Activated naive CD4-positive, alpha-beta T cell treated with anti-CD3 and anti-CD28 coated beads, Interleukin-2, amount 10 ng/mL, durations not matched to agents 7 days and 5 days (primary cell): ENCODE data around the gene LGMN.
A peak's percentile ranks its signal among the peaks of the same experiment; 100 is the strongest.
"Not testable (repeated sequence)": the region's sequence is repeated elsewhere in the genome, so short reads cannot be mapped to it uniquely, and the experiment has no call there.

ENCODE experiments used
- CTCF ChIA-PET: fragments of 350-600 bp; sonication (Branson Sonifier 250); formaldehyde crosslinking; loops from one replicate; lab custom pipeline; 2021; ENCODE audit warnings: antibody characterized with exemption; lab: Charles Lee
- DNase-seq: peaks from one replicate; pipeline ENCODE4 v3.0.0-alpha.2; 2020
- H3K27ac Mint-ChIP-seq: one replicate; pipeline ENCODE4 v1.8.0; 2021; ENCODE audit warnings: mild to moderate bottlenecking, moderate library complexity, mixed read lengths
- H3K27me3 Mint-ChIP-seq: one replicate; pipeline ENCODE4 v1.8.0; 2021; ENCODE audit warnings: mild to moderate bottlenecking, mixed read lengths
- H3K36me3 Mint-ChIP-seq: one replicate; pipeline ENCODE4 v1.8.0; 2021; ENCODE audit warnings: mixed read lengths
- H3K4me1 Mint-ChIP-seq: one replicate; pipeline ENCODE4 v1.8.0; 2021; ENCODE audit warnings: mixed read lengths
- H3K4me3 Mint-ChIP-seq: one replicate; pipeline ENCODE4 v1.8.0; 2021; ENCODE audit warnings: mild to moderate bottlenecking, moderate library complexity, mixed read lengths
- H3K9me3 Mint-ChIP-seq: one replicate; pipeline ENCODE4 v1.8.0; 2021; ENCODE audit warnings: mixed read lengths

LGMN gene

DNA sequence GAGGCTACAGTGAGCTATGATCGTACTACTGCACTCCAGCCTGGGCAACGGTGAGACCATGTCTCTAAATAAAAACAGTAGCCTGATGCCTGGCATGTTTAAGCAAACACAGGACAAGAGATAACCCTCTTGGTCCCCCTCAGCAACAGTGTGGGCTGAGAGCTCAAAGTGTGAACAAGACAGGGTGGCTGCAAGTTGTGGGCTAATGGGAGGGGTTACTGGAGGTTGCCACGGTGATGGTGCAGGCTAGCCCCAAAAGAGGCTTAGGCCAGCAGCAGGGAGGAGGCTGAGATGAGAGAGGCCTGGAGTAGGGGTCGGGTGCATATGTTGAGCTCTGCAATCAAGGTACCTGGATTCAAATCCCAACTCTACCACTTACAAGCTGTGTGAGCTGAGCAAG lies 3.4 kb upstream of the LGMN start:
- H3K9me3 Mint-ChIP-seq, result peaks cover 4% of the 10 kb centered on the region
- no peak for DNase-seq
- H3K36me3 Mint-ChIP-seq, result peaks cover 2% of the 10 kb centered on the region
- CTCF ChIA-PET, result interaction anchor here (2.0 kb wide), 1 partner anchor 32 kb away, joined by 5 read pairs; no protein-coding TSS in a partner anchor
- H3K4me1 Mint-ChIP-seq, result peaks cover 58% of the 10 kb centered on the region
- peaks cover 52% of the 10 kb centered on the region for H3K27me3 Mint-ChIP-seq
- H3K27ac Mint-ChIP-seq, result no peak overlapping the region
- no peak overlapping the region for H3K4me3 Mint-ChIP-seq

DNA sequence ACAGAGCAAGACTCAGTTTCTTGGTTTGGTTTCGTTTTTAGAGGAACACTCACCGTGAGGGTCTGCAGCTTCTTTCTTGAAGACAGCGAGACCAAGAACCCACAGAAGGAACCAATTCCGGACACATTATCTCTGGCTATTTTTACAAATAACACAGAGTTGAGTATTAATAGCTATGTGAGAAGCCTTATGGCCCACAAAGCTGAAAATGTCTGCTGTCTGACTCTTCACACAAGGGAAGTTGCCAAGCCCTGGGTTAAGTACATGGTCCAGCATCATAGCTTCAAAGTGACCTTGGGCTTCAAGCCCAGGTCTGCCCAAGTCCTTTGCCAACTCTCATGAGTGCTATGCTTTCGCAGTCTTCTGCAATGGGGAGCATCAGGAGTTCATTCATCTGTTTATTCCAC lies 2.6 kb upstream of the LGMN start:
- H3K9me3 Mint-ChIP-seq, result peaks cover 4% of the 10 kb centered on the region
- peaks cover 2% of the 10 kb centered on the region for H3K36me3 Mint-ChIP-seq
- CTCF ChIA-PET, result interaction anchor here (0.6 to 2.0 kb wide), 3 partner anchors 10 to 68 kb away, joined by 3 to 5 read pairs (median 3); no protein-coding TSS in a partner anchor
- peaks cover 58% of the 10 kb centered on the region for H3K4me1 Mint-ChIP-seq
- DNase-seq, result no peak
- H3K27ac Mint-ChIP-seq, result peak overlapping the region; percentile 40
- H3K27me3 Mint-ChIP-seq, result peaks cover 59% of the 10 kb centered on the region
- peak overlapping the region; percentile 69 for H3K4me3 Mint-ChIP-seq

DNA sequence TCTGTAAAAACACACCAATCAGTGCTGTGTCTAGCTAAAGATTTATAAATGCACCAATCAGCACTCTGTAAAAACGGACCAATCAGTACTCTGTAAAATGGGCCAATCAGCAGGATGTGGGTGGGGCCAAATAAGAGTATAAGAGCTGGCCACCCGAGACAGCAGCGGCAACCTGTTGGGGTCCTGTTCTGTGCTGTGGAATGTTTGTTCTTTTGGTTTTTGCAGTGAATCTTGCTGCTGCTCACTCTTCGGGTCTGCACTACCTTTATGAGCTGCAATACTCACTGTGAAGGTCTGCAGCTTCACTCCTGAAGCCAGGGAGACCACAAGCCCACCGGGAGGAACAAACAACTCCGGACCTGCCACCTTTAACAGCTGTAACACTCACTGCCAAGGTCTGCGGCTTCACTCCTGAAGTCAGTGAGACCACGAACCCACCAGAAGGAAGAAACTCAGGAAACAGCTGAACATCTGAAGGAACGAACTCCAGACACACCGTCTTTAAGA lies 1.8 kb upstream of the LGMN start:
- Mint-ChIP-seq H3K4me1 (peaks cover 55% of the 10 kb centered on the region), H3K27me3 (peaks cover 63% of the 10 kb centered on the region), H3K27ac (peak overlapping the region; percentile 40), H3K4me3 (peak overlapping the region; percentile 69)
- H3K36me3 Mint-ChIP-seq, H3K9me3 Mint-ChIP-seq: not testable (repeated sequence)
- DNase-seq, result peak; percentile 64
- CTCF ChIA-PET, result interaction anchor here (0.8 to 2.0 kb wide), 2 partner anchors 11 to 34 kb away, joined by 3 to 5 read pairs; no protein-coding TSS in a partner anchor

DNA sequence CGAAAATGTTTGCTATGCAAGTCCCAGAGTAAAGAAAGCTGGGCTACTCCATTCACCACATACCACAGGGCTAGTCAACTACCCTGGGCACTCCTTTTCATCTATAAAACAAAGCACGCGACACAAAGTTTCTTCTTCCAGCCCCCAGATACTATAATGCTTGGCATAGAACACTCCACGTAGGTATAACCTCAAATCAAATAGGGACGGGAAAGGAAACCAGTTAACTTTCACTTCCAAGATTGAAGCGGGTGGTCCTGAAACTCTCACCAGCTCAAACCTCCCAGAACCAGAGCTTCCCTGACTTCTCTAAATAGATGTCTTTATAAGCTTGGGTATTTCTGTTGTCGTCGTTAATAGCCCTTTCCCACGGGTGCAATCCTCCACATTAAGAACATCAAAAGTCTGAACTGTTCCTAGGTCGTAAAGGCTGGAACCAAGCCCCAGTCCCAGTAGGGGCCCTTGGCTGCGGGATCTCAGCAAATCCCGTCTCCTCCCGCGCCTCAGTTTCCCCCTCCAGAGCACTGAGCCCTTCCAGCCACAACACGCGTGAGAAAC lies 647 bp downstream of the LGMN start:
- peaks cover 4% of the 10 kb centered on the region for H3K9me3 Mint-ChIP-seq
- H3K4me3 Mint-ChIP-seq, result peak overlapping the region; percentile 76
- H3K4me1 Mint-ChIP-seq, result peaks cover 52% of the 10 kb centered on the region
- peaks cover 57% of the 10 kb centered on the region for H3K27me3 Mint-ChIP-seq
- peaks cover 2% of the 10 kb centered on the region for H3K36me3 Mint-ChIP-seq
- no peak for DNase-seq
- peak overlapping the region; percentile 39 for H3K27ac Mint-ChIP-seq
- CTCF ChIA-PET, result interaction anchor here (1.7 kb wide), 1 partner anchor 15 kb away, joined by 4 read pairs; no protein-coding TSS in a partner anchor

DNA sequence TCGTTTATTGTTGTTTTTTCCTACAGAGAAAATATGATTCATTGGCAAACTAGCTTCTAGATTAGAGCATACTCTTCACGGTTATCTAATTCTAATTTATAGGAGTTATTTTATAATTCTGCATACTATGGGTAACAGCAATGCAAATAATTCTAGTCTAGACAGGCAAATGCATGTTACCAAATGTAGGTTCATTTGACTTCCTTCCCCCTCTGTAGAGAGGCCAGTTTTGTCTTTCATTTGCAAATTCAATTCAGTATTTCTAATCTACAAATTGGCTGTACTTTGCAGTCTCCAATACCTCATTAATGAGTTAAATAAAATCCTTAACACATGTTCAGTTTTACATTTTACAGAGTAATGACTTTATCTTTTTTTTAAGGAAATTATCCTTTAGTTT lies 4.2 kb downstream of the LGMN start:
- peaks cover 38% of the 10 kb centered on the region for H3K27me3 Mint-ChIP-seq
- H3K36me3 Mint-ChIP-seq, result peaks cover 2% of the 10 kb centered on the region
- peaks cover 1% of the 10 kb centered on the region for H3K9me3 Mint-ChIP-seq
- DNase-seq, result no peak
- H3K4me1 Mint-ChIP-seq, result peaks cover 21% of the 10 kb centered on the region
- no peak overlapping the region for H3K27ac Mint-ChIP-seq
- H3K4me3 Mint-ChIP-seq, result no peak overlapping the region
- CTCF ChIA-PET, result interaction anchor here (0.9 kb wide), 1 partner anchor 369 kb away, joined by 4 read pairs; no protein-coding TSS in a partner anchor

DNA sequence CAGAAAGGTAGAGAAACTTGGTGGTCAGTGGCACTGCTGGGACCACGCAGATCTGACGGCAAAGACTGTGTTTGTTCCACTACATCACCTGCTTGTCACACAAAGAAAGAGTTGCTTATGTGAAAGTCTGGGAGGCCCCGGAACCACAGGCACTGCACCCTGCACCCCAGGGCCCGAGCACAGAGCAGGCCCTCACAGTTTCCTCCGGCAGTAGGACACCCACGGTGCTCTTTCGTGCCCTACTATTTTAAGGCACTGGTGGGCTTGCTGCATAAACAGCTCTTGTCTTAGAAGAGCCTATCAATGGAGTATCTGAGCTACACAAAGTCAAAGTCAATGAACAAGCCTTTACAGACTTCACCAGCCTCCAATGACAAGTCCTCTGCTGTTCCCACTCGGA lies 8.0 kb downstream of the LGMN start:
- no peak overlapping the region for H3K4me3 Mint-ChIP-seq
- CTCF ChIA-PET, result no interaction called here
- H3K27ac Mint-ChIP-seq, result no peak overlapping the region
- no peak for DNase-seq
- no peaks in the 10 kb centered on the region for H3K9me3 Mint-ChIP-seq
- H3K36me3 Mint-ChIP-seq, result no peaks in the 10 kb centered on the region
- peaks cover 6% of the 10 kb centered on the region for H3K27me3 Mint-ChIP-seq
- peaks cover 13% of the 10 kb centered on the region for H3K4me1 Mint-ChIP-seq

DNA sequence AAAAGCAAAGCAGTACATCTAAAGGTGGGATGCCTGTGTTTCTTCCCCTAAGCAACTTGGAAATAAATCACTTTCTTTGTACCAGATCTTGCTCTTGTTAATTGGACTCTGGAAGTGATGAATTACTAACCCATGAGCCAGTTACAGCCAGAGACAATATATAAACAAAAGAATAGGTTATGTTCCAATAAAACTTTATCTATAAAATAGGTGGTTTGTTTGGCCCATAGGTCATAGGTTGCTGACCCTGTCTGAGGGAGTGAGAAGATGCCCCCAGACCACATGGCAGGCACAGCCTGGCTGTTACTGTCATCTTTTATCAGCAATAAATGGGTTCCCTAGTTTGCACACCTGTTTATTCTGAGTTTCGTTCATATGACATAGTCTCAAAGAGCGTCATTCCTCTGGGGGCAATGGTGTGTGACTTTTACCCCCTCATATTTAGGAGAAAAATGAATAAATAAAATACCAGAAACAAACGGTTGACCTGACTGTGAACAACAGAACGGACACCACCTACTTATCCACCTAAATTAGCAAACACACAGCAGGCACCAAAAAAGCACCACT lies 10.7 kb downstream of the LGMN start:
- H3K9me3 Mint-ChIP-seq, result no peaks in the 10 kb centered on the region
- peaks cover 6% of the 10 kb centered on the region for H3K27me3 Mint-ChIP-seq
- H3K27ac Mint-ChIP-seq, result no peak overlapping the region
- DNase-seq, result no peak
- H3K4me1 Mint-ChIP-seq, result peaks cover 13% of the 10 kb centered on the region
- H3K36me3 Mint-ChIP-seq, result no peaks in the 10 kb centered on the region
- no peak overlapping the region for H3K4me3 Mint-ChIP-seq
- CTCF ChIA-PET, result no interaction called here

DNA sequence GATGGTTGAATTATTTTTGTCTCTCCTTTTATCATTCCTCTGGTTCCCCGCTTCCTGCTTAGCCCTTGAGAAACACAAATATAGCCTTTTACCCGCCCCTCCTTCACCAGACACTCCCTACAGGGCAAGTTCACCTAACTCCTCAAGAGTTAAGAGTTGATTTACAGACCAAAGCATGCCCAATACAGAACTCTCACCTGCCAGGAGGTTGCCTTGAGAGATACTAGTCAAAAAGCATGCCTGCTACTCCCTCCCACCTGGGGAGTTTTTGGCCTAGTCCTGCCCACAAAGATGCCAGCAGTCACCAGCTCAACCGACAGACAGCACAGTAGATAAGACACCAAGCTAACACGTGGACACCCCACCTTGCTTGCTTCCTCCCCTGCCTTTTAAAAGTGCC lies 11.2 kb downstream of the LGMN start:
- no peak for DNase-seq
- peak overlapping the region; percentile 29 for H3K27ac Mint-ChIP-seq
- H3K9me3 Mint-ChIP-seq, result peaks cover 2% of the 10 kb centered on the region
- peaks cover 3% of the 10 kb centered on the region for H3K36me3 Mint-ChIP-seq
- H3K27me3 Mint-ChIP-seq, result peaks cover 11% of the 10 kb centered on the region
- H3K4me3 Mint-ChIP-seq, result no peak overlapping the region
- H3K4me1 Mint-ChIP-seq, result peaks cover 13% of the 10 kb centered on the region
- CTCF ChIA-PET, result no interaction called here

DNA sequence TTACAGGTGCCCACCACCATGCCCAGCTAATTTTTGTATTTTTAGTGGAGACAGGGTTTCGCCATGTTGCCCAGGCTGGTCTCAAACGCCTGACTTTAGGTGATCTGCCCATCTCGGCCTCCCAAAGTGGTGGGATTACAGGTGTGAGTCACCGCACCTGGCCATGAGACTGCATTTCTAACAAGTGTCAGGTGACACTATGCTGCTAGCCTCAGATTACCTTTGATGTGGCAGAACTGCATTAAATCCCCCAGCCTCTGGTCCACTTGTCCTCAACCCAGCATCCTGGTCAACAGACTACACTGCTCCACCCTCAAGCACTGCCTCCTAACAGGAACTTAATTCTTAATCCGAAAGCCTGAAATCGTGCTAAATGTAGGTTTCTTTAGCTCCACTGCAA lies 13.1 kb downstream of the LGMN start:
- H3K4me1 Mint-ChIP-seq, result peaks cover 13% of the 10 kb centered on the region
- peaks cover 12% of the 10 kb centered on the region for H3K36me3 Mint-ChIP-seq
- no peak for DNase-seq
- no peak overlapping the region for H3K4me3 Mint-ChIP-seq
- CTCF ChIA-PET, result no interaction called here
- H3K27me3 Mint-ChIP-seq, result peaks cover 13% of the 10 kb centered on the region
- no peak overlapping the region for H3K27ac Mint-ChIP-seq
- peaks cover 7% of the 10 kb centered on the region for H3K9me3 Mint-ChIP-seq

DNA sequence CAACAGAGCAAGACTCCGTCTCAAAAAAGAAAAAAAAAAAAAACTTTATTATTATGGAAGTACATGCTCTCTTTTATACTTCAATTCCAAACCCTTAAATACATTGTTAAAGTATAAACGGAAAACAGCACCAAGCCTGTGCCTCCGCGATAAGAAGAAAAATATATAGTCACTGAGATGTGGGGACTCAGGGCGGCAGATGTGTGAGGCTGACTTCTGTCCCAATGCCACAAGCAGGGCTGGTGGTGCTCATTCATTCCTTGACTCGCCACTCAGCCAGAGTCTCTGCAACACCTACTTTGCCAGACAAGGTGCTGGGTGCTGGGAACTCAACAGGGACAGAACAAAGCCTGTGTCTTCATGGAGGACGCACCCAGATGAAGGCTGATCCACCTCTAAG lies 13.8 kb downstream of the LGMN start:
- no peak for DNase-seq
- no peak overlapping the region for H3K27ac Mint-ChIP-seq
- H3K4me3 Mint-ChIP-seq, result no peak overlapping the region
- H3K36me3 Mint-ChIP-seq, result peaks cover 14% of the 10 kb centered on the region
- H3K4me1 Mint-ChIP-seq, result peaks cover 19% of the 10 kb centered on the region
- H3K27me3 Mint-ChIP-seq, result peaks cover 7% of the 10 kb centered on the region
- H3K9me3 Mint-ChIP-seq, result peaks cover 7% of the 10 kb centered on the region
- CTCF ChIA-PET, result no interaction called here

DNA sequence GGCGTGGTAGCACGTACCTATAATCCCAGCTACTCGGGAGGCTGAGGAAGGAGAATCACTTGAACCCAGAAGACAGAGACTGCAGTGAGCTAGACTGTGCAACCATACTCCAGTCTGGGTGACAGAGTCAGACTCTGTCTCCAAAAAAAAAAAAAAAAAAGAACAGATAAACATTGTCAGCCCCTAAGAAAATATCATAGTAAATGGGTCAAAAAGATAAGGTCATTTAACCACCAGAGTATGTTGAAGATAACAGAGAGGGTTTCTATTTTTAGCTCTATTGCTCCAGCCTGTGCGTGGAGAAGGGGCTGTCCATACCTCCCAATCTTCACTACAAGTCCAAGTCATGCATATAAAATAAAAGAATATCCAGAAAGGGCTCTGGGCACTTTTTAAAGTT lies 15.4 kb downstream of the LGMN start:
- peaks cover 7% of the 10 kb centered on the region for H3K27me3 Mint-ChIP-seq
- H3K9me3 Mint-ChIP-seq, result peaks cover 7% of the 10 kb centered on the region
- no peak overlapping the region for H3K27ac Mint-ChIP-seq
- H3K4me1 Mint-ChIP-seq, result peaks cover 28% of the 10 kb centered on the region
- H3K4me3 Mint-ChIP-seq, result no peak overlapping the region
- DNase-seq, result no peak
- peaks cover 14% of the 10 kb centered on the region for H3K36me3 Mint-ChIP-seq
- CTCF ChIA-PET, result interaction anchor here (1.5 kb wide), 1 partner anchor 15 kb away, joined by 4 read pairs; the partner anchor contains the start of gene LGMN

DNA sequence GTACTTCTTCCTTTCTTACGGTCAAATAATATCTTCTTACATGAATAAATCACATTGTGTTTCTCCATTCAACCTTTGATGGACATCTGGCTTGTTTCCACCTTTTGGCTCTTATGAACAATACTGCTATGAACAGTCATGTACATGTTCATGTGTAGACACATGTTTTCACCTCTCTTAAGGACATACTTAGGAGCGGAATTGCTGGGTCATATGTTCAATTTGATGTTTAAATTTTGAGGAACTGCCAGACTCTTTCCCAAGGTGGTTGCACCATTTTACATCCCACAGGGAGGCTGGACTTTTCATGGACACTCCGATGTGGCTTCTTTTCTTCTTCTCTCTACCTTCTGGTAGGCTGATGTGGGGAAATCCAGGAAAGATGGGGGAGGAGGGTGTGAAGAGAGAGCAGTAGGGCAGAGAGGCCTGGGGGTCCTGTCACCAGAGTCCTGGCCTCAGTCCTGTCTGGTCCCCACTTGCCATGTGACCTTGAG lies 16.8 kb downstream of the LGMN start:
- peaks cover 7% of the 10 kb centered on the region for H3K9me3 Mint-ChIP-seq
- CTCF ChIA-PET, result no interaction called here
- peaks cover 13% of the 10 kb centered on the region for H3K27me3 Mint-ChIP-seq

DNA sequence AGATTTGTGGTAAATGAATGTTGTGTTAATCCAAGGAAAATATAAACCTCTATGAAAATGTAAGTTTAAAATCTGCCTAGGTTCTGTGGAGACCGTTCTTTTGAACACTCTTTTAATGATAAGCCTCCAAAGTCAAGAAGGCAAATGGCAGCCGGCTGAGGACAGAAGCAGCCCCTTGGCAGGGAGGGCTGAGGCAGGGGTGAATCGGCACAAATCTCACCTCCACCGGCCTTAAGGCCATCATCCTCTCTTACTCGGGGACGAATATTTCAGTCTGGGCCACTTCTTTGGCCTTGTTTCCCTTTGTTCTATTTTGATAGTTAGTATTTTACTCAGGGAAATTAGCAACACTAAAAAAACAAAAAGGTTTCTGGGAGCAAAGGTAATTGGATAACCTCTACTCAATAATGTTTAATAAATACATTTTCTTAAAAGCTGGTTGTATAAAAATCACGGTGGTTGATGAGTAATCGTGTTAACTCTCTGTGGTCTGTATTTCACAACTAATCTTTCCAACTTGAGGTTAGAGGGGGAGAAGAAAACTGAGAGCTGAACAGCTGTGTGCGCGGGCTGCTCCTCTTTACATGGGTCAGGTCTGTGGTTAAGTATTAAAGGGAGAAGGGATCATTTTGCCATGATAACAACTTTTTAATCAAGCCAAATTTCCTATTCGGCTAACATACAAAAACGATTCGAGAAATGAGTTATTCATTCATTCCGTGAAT lies 18.6 kb downstream of the LGMN start:
- Mint-ChIP-seq H3K9me3 (peaks cover 7% of the 10 kb centered on the region), H3K27me3 (peaks cover 13% of the 10 kb centered on the region), H3K36me3 (peaks cover 14% of the 10 kb centered on the region), H3K27ac (peak overlapping the region; percentile 25), H3K4me1 (peaks cover 25% of the 10 kb centered on the region), H3K4me3 (no peak overlapping the region)
- CTCF ChIA-PET, result interaction anchor here (0.6 to 1.0 kb wide), 2 partner anchors 64 to 169 kb away, joined by 3 read pairs; no protein-coding TSS in a partner anchor
- no peak for DNase-seq

More for the DNA sequence above, 16.8 kb downstream of the LGMN start:
- peaks cover 14% of the 10 kb centered on the region for H3K36me3 Mint-ChIP-seq
- H3K27ac Mint-ChIP-seq, result no peak overlapping the region
- no peak for DNase-seq
- peaks cover 21% of the 10 kb centered on the region for H3K4me1 Mint-ChIP-seq
- no peak overlapping the region for H3K4me3 Mint-ChIP-seq

DNA sequence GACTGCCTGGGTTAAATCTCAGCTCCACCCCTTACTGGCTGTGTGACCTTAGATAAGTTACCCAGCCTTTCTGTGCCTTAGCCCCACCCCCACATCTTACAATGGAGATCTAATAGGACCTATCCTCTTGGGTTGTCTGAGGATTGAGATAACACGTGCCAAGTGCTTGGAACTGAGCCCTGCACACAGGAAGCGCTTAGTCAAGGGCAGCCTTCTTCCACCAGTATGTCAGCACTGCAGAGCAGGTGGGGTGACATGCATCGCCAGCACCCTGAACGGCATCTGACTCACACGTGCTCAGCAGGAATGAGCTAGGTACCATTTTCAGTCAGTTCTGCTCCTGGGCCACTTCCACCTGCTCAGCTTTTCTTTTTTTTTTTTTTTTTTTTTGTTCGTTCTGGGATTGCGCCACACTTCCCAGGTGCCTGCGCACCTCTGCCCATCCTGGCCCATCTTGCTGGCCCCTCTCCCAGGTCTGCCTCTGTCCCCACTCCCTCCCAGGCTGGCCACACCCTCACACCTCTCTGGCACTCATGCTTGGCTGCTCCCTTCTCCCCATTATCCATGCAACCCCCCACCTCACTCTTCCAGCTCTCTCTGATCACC lies 19.6 kb downstream of the LGMN start:
- Mint-ChIP-seq H3K4me1 (peaks cover 25% of the 10 kb centered on the region), H3K36me3 (peaks cover 14% of the 10 kb centered on the region), H3K9me3 (peaks cover 7% of the 10 kb centered on the region), H3K27me3 (peaks cover 13% of the 10 kb centered on the region), H3K4me3 (no peak overlapping the region), H3K27ac (no peak overlapping the region)
- peak; percentile 40 for DNase-seq
- CTCF ChIA-PET, result no interaction called here
